SK-N-MC (cell line): Measurements from ENCODE around the gene SGPP2.

ENCODE experiments used
- EZH2 ChIP-seq: fragments of 200-600 bp; sonication (generic); IDR thresholded peaks from one replicate; pipeline ENCODE4 v1.6.1; 2017; ENCODE audit warnings: antibody characterized with exemption
- FOXP2 ChIP-seq: optimal IDR thresholded peaks from 2 replicates; pipeline ENCODE3; 2011; ENCODE audit warnings: mild to moderate bottlenecking, moderate library complexity; ENCODE audit not compliant: insufficient read depth; ENCODE audit errors: extremely low read length, control extremely low read depth
- POLR2AphosphoS5 ChIP-seq: IDR thresholded peaks from 2 replicates; pipeline ENCODE4 v1.6.1; 2012; ENCODE audit warnings: mild to moderate bottlenecking, low read depth, low read length, borderline replicate concordance

DNA sequence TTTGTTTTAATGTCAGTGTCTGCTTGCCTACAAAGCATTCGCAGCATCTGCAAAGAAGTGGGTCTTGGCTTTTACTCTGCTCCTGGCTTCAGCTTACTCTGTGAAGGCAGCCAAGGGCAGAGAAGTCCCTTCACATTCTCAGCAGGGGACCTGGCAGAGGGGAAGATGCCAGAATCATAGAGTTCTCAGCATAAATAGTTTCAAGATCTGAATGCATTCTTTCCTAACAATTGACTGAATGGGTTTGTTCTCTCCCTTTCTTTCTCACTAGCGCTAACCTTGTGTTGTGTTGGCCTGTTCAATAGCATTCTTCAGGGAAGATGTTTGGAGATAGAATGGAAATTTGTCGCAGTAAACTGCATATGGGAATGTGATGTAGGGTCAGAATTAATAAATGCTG, 124.6 kb downstream of the SGPP2 start:
- no peak for TF ChIP-seq EZH2
- TF ChIP-seq POLR2AphosphoS5 = no peak
- TF ChIP-seq FOXP2 = no peak
